Measurements from ENCODE around the gene TTC7B.

Gene TTC7B

DNA sequence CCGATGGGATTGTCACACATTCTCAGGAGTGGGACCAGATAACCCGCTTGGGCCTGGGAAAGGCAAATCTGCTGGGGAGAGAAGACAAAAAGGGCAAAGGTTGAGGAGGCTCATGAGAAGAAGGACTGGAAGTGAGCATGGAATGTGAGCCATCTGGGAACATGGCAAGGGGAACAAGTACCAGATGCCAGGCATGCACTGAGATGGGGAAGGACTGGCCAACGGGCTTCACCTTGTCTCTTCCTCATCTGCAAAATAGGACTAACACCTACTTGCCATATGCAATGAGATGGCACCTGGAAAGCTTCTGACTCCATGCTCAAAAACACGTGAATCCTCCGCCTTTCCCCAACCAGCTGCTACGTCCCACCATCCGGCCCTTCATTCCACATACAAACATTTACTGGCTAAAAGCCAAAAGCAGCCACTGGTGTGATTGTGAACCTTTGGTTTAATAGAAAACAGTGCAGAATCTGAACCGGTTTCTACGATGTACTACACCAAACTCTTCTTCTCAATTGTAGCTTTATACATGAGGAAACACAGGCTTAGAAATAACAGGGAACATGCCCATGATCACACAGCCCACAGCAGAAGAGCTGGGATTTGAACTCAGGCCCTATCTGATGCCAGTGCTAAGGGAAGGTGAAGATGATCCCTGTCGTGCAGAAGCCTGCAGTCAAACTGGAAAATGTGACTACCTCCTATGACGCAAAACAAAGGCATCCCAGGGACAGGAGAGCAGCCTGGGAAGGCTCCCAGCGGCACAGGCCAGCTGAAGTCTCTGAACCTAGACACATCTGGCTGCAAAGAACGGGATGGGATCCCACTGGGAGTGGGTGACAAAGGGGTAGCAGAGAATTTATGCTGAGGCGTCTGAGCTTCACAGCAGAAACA is 112.1 kb downstream of the TTC7B start:
- no peak for DNase-seq (ENCODE audit: low spot score)

DNA sequence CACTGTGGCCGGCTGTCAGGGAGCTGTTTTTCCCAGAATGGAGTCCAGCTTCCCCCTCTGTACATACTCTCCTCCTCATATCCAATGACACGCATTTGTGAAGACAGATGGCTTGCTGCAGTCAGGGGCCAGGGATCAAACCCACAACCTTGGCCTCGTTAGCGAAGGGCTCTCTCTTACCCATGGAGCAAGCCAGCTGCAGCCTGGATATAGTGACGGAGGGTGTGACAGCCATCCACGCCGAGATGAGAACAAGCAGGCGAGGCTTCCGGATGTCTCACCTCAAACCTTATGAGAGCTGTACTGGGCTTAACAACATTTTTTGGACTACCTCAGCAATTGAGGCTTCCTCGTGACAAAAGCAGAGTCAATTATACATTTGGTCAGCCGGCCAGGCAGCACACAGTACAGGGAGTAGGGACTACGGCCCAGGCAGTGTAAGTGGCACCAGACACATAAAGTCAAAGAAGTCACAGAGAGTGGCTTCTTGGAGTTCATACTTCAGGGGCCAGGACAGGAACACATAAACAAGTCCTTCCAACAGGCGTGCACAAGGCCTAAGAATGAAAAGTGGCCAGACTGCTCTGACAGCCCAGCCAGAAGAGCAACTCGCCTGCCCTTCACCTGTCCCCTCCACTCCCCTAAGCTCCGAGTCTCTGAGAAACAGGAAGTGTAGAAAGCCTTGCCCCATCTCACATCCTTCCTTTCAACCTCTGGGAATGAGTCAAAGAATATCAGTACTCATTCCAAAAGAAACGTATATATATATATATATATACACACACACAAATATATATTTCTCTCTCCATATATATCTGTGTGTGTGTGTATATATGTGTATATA is 115.1 kb downstream of the TTC7B start:
- DNase-seq (ENCODE audit: low spot score): peak; percentile 28

DNA sequence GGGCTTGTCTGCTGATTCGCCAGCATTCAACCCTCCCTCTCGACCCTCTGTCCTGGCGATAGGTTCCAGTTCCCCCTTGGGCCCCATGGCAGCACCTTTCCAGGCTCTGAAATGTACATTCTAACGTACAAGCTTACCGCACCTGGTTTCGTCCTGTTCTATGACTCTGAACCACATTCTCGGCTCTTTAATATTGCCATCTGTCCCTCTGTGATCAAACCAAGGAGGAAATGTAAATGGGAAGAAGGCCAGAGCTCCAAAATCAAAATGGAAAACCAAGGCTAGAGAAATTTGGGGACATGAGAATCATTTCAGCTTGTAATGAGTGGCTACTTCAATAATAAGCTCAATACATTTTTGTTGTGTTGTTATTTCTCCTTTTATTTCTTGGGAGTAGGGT is 117.2 kb downstream of the TTC7B start:
- no peak for DNase-seq (ENCODE audit: low spot score)

DNA sequence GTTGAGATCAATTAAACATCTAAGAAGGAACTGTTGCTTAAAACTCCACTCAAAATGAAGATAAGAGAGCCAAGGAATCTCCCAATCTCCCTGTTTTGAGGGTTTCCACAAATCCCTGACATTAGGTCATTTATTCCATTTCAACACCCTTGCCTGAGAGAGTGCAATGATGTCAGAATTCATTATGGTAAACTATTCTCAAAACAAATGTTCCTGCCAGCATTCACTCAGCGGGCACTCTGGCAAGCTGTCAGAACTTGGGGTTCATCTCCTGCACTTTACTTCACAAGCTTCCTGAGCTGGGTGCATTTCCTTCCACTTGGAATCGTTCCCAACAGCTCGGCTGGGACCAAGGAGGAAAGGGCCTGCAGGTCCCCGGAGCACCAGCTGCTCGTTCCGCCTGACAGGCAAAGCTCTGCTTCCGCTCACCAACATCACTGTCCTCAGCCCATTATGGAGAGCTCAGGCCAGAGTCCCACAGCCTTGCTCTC is 117.8 kb downstream of the TTC7B start:
- peak; percentile 40 for DNase-seq (ENCODE audit: low spot score)

DNA sequence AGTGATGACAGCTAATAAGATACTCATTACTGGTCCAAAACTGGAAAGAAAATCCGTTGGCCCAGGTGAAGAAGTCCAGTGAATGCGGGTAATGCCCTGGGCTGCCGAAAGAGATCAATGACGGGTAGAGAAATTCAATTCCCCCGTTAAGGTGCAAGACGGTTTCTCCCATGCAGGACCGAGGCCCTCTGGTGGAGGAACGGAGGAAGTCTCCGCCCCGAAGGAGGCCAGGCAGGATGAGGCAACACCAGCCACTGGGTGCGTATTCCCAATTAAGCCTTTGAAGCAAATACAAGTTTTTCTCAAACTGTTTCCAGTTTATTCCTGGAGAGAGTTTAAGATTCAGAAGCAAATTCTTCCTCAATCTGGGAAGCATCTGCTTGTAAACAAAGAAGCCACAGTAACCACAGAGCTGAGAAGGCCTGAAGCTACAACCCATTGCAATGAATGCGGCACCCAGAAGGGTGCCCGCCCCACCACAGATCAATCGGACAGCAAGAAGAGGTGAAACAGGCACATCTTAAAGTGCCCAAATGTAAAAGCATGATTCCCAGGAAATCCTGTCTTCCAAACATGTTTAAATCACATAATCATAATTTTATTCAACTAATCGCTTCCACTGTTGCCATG is 118.5 kb downstream of the TTC7B start:
- peak; percentile 66 for DNase-seq (ENCODE audit: low spot score)

DNA sequence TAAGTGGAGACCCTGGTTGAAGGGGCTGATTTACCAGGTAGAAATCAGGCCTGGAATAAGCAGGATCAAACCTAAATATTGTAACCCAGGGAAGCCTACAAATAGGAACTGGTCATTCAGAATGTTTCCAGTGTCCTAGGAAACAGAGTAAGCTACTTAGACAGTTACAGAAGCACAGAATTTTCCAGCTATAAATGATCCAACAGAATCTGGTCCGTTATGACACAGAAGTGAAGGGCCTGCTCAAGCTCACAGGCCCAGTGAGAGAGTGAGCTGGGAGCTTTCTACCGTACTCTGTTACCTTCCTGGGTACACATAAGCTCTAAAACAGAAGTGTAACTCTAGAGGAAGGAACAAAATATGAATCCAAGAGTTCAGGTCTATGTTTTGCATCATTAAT is 119.1 kb downstream of the TTC7B start:
- no peak for DNase-seq (ENCODE audit: low spot score)

DNA sequence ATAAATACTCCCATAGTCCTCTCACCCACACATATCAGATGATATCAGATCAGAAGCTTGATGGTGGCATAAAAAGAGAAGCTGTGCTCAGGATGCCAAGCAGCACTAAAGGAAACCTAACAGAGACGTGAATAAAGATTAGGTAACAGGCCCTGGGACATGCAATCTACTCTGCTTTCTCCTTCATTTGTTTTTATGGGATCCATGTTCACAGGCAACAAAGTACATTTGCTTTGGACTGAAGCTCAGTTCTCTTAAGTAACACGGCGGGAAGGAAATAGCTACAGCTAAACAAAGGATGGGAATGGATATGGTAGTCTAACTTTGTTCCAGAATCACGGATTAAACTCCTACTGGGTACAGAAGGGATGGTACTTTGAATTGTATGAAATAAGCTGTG is 119.5 kb downstream of the TTC7B start:
- DNase-seq (ENCODE audit: low spot score): no peak

DNA sequence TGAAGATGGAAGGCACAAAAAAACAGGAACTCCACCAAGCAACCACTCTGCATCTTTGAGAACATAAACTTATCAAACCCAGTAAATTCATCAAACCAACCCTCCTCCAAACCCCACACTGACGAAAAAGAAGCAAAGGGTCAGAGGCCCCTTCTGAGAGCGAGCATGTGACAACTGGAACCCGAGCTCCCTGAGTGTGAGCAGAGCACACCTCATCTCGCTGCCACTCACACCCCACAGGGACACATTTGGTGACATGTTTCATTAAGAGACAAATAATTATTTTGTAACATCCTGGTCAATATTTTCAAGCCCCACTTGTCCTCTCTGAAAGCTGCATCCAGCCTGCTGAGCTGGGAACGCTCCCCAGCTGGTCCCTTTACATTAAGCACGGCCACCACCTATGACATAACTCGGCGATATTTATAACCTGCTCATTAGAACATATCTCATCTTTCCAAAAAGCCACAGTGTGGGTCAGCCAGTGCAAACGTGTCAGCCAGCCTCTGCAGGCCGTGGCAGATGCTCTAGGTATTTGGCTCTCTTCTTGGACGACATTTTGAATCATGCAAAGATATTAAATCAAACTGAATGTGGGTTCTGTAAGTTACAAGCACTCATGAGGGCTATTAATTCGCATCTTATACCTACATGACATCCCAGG is 120.1 kb downstream of the TTC7B start:
- DNase-seq (ENCODE audit: low spot score): no peak

DNA sequence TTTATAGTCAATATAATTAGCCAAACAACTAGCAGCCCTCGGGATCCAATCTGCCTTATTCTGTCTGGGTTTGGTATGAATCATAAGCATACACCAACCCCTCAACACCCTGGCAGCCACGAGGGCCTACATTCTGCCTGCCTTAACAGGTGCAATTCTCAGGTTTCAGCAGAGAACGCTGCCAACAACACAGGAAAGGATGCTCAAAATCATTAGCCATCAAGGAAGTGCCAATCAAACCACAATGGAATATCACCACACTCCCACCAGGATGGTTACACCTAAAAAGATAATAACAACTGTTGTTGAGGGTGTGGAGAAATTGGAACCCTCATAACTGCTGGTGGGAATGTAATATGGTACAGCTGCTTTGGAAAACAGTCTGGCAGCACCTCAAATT is 122.8 kb downstream of the TTC7B start:
- no peak for DNase-seq (ENCODE audit: low spot score)

DNA sequence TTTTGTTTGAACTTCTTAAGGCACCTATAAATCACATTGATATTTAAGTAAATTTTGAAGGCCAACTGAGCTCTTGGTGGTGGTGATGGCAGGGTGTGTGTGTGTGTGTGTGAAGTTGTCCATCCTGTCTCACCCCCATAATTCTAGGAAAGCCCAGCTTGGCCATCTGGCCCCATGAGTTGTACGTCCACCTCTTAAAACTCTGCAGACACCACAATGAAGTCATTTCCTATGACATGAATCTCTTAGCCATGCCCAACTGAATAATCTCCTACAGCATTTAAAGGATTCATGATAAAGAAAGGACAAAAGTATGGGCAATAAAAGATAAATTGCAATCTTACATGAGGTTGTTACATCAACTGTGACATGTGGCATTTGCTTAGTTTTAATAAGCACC is 123.4 kb downstream of the TTC7B start:
- peak; percentile 39 for DNase-seq (ENCODE audit: low spot score)

DNA sequence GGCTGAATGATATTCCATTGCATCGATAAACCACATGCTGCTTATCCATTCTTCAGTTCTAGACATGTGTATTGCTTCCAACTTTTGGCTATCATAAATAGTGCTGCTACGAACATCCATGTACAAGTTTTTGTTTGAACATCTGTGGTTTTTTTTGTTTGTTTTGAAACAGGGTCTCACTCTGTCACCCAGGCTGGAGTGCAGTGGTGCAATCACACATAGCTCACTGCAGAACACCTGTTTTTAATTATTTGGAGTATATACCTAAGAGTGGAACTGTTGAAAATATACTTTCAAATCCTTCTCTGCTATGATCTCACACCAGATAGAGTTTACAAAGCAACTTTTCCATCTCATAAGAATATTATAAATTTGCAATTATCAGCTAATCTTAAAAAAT is 124.2 kb downstream of the TTC7B start:
- no peak for DNase-seq (ENCODE audit: low spot score)

DNA sequence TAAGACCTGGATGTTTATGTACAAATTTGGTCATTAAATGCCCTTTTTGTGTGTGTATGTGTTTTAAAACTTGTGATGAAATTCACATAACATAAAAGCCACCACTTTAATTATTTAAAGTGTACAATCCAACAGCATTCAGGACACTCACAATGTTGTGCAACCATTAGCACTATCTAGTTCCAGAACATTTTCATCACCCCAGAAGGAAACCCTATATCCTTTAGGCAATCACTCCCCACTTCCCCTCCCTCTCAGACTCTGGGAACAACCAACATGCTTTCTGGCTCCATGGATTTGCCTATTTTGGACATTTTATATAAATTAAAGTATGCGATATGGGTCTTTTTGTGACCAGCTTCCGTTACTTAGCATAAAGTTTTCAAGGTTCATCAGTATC is 124.6 kb downstream of the TTC7B start:
- DNase-seq (ENCODE audit: low spot score): no peak

DNA sequence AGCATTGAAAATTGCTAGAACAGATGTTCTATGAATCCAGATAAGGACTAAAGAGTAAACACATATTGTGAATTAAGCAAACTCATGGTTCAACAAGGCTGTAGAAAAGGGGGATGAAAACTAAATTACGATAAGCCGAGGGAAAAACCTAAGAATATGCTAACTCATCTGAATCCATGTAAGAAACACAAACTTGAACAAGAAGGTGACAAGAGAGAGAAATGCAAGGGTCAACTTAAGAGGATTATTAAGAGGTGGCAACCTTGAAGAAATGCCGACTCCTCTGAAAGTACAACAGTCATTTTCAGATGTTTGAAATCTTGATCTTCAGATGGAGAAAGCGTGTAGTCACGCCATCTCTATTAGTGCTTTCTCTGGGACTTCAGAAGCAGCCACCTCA is 128.6 kb downstream of the TTC7B start:
- no peak for DNase-seq (ENCODE audit: low spot score)

DNA sequence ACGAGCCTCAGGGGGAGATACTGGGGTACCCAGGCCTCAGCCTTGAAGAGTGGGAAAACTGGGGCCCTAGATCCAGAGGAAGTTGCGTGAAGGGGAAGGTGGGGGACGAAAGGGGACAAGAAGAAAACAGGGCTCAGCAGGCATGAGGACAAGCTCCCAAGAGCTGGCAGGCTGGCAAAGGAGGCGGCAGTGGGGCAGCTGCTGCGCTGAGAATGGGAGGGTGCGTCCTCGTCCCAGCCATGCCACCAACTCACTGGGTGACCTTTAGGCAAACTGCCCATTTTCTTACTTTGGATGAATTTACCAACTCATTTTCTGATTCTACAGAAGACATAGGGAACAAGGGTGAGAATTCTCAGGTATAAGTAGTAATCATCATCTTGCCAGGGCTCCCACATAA is 133.6 kb downstream of the TTC7B start:
- DNase-seq (ENCODE audit: low spot score): no peak

DNA sequence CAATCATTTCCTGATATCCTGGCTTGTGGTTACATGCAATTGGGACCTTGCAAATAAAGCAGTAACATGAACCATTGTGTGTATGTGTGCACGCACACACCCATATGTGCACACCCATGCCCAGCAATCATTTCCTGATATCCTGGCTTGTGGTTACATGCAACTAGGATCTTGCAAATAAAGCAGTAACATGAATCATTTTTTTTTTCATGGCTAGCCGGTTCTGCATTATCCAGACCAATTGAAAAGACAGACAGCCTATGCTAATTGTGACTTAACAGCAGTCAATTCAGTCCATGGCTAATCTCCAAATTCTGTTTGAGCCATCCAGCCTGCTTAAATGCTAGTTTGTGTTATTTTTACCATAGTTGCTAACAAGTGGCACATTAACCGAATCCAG is 134.3 kb downstream of the TTC7B start:
- no peak for DNase-seq (ENCODE audit: low spot score)

DNA sequence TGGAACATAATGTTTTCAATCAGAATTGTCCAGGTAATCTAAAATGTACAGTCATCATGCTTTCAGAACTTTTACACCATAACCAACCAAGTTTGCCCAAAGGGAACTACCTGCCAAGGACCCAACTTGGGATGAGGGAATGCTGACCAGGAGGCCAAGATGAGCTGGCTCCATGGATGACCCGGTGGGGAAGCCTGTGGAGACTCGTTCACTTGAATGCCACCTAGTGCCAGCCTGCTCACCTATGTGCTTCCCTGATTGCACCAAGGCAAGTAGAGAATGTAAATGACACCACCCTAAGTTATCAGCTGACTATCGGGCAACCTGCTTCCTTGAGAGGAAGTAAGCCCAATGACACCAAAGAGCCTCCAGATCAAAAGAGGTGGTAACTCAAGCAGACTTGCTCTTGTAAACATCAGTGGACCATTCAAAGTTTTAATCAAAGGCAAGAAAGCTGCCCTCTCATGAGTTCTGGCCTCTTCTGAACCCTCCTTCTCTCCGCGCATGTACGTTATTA is 137.3 kb downstream of the TTC7B start:
- no peak for DNase-seq (ENCODE audit: low spot score)

DNA sequence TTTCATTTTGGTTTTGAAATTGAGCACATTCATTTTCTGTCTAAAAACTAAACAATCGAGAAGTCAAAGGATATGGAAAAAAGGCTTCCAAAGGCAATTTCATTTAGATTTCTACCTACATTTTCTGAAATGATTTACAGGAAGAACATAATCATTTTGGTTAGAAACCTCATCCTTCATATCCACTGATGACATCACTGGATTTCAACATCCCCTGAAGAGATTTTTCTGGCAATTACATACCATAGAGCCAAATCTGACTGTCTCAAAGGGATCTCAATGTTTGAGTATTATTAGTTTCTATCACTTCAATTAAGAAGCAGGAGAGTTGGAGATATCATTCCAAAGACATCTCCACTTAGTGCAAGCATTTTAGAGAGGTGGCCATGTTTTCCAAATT is 137.8 kb downstream of the TTC7B start:
- no peak for DNase-seq (ENCODE audit: low spot score)

DNA sequence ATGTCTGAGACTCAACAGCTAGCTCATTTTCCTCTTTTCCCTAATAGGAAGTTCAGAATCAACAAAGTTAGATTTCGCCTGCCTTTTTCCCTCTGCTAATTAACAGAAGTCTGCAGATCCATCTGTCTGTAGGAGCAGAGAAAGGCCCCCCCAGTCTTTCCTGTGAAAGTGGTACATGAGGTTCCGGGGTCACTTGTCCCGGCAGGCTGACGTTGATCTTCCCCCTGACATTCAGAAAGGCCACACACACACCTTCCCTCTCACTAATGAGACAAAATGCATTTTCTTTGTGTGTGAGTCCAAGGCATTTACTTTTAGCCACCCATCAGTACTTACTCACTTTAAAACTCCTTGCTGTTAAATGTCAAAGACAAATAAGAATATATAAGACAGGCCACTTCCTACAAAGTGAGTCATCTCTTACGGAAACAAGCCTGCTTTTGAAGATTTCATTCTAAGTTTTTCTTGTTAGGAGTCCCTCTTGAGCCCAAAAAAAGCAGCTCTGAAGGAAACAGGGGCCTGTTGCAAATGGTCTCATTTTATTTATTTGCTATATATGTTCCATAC is 138.7 kb downstream of the TTC7B start:
- DNase-seq (ENCODE audit: low spot score): peak; percentile 70

DNA sequence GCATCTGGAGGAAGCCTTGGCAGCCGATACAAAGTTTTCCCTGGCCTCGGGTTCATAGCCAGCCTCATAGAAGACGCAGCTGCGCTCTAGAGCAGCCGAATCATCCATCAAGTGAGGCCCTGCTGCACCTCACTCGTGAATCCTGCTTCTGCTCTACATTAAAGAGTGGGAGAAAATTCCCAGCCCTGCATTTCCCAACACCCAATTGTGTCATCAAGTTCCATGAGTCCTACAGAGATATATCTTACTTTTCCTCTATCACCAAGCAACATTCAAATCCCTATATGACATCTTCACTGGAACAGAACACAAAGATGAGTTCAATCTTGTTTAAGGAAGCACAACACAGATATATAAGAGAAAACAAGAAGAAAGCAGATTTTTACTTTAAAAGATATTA is 139.3 kb downstream of the TTC7B start:
- DNase-seq (ENCODE audit: low spot score): no peak

DNA sequence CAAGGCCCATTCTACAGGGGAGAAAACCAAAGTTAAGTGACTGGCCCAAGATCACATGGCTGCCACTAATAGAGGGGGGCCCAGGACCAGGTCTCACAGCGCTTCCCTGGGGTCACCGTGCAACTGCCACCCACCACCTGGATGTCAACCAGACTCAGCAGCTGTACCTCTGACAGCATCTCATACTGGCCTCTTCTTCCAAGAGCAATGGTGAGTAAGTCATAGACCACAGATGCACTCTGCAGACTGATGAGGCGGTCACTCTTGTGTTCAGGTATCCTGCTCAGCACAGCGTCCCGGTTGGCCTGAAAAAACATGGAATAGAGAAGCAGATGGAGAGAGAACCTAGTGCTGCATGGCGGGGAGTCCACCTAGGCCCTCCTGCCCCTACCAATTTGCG is 139.9 kb downstream of the TTC7B start:
- no peak for DNase-seq (ENCODE audit: low spot score)

DNA sequence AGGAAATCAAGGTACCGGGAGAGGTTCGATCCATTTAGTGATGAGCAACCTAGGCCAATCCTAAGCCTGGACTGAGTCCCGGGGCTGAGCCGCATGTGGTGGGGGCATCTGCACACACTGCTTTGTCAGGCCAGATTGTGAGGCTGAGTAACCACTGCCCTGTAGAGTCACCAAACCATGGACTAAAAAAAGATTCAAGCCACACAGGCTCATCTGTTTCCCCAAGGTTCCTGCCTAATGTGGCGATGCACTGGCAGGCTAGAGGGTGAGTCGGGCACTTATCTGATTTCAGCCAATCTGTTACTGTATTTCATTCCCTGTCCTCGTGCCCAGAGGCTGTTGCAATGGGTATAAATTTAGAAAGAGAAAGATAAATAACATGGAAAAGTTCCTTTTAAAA is 140.8 kb downstream of the TTC7B start:
- no peak for DNase-seq (ENCODE audit: low spot score)

DNA sequence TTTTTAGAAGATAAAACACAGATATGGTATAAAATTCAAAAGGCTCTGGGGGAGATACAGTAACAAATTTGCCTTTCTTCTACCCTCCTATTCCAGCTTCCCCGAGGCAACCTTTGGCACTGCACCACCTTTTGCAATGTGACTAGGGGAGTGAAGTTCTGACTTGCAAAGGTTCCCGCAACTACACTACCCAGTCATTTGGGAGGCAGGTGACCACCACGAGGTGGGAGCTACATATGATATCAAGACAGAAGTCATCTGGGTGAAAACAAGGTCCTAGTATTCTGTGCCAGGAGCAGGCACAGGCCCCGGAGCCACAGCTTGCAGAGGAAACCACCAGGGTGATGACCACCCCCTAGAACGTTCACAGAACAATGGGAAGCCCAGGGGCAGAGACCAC is 141.5 kb downstream of the TTC7B start:
- no peak for DNase-seq (ENCODE audit: low spot score)
